ENCODE results near the gene MIGA2.

MIGA2 gene

GRCh38 chr9:129098328-129098727 is 61.9 kb downstream of the MIGA2 start:
- no peaks in the 10 kb centered on the region for H3K27me3 ChIP-seq (ENCODE audit: control insufficient read depth, insufficient read depth, low read length)
- peaks cover 10% of the 10 kb centered on the region for H3K4me1 ChIP-seq
- H3K27ac ChIP-seq = no peak overlapping the region
- no peak overlapping the region for H3K9ac ChIP-seq
- no peaks in the 10 kb centered on the region for H3K9me3 ChIP-seq (ENCODE audit: control insufficient read depth, low read length)
- H3K4me2 ChIP-seq (ENCODE audit: low read length) = no peak overlapping the region
- no peak overlapping the region for H3K4me3 ChIP-seq (ENCODE audit: low read depth, low read length)
- no peak overlapping the region for H2AFZ ChIP-seq
- H3K79me2 ChIP-seq = no peaks in the 10 kb centered on the region
- no peaks in the 10 kb centered on the region for H3K36me3 ChIP-seq (ENCODE audit: control insufficient read depth, insufficient read depth, low read length)
- TF ChIP-seq, protein P1, sequence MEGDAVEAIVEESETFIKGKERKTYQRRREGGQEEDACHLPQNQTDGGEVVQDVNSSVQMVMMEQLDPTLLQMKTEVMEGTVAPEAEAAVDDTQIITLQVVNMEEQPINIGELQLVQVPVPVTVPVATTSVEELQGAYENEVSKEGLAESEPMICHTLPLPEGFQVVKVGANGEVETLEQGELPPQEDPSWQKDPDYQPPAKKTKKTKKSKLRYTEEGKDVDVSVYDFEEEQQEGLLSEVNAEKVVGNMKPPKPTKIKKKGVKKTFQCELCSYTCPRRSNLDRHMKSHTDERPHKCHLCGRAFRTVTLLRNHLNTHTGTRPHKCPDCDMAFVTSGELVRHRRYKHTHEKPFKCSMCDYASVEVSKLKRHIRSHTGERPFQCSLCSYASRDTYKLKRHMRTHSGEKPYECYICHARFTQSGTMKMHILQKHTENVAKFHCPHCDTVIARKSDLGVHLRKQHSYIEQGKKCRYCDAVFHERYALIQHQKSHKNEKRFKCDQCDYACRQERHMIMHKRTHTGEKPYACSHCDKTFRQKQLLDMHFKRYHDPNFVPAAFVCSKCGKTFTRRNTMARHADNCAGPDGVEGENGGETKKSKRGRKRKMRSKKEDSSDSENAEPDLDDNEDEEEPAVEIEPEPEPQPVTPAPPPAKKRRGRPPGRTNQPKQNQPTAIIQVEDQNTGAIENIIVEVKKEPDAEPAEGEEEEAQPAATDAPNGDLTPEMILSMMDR (IDR thresholded peaks at IDR 0.05) = no peak

DNA sequence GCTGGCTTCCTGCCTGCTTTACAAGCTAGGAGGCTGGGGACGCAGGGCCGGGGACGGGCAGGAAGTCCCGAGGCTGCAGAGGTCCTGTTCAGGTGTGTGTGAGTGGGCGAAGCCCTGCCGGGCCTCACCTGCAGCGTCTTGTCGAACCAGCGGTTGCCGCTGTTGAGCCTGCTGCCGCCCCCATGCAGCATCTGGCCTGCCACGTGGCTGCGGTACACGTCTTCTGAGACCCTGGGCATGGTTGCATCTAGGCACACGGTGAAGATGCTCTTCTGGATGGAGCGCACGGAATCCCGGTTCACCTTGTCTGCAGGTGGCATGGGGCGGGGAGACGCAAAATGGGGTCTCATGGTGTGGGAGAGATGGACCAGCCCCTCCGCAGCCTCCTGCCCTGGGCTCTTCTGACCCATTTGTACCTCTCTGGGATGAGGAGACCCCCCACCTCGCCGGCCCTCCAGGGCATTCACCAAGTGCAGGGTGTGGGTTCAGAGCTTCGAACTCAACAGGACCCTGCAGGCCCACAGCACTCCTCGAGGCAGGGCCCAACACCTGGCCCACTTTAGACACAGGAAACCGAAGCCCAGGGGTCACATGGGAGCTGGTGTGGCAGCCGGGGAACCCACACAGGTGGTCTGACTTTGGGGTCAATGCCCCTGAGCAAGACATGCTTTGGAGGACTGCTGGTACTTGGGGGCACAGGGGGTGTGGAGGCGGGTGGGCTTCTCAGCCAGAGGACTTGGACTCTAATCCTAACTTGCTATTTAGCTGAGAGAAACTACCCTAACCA is 64.2 kb downstream of the MIGA2 start:
- Histone ChIP-seq H3K27me3 (ENCODE audit: control insufficient read depth, insufficient read depth, low read length) (no peaks in the 10 kb centered on the region), H2AFZ (no peak overlapping the region), H3K4me3 (ENCODE audit: low read depth, low read length) (no peak overlapping the region), H3K4me1 (peaks cover 14% of the 10 kb centered on the region), H3K79me2 (no peaks in the 10 kb centered on the region), H3K9ac (no peak overlapping the region), H3K36me3 (ENCODE audit: control insufficient read depth, insufficient read depth, low read length) (no peaks in the 10 kb centered on the region), H3K27ac (no peak overlapping the region), H3K4me2 (ENCODE audit: low read length) (no peak overlapping the region), H3K9me3 (ENCODE audit: control insufficient read depth, low read length) (no peaks in the 10 kb centered on the region)
- TF ChIP-seq, protein P1 (IDR thresholded peaks at IDR 0.05) = no peak

DNA sequence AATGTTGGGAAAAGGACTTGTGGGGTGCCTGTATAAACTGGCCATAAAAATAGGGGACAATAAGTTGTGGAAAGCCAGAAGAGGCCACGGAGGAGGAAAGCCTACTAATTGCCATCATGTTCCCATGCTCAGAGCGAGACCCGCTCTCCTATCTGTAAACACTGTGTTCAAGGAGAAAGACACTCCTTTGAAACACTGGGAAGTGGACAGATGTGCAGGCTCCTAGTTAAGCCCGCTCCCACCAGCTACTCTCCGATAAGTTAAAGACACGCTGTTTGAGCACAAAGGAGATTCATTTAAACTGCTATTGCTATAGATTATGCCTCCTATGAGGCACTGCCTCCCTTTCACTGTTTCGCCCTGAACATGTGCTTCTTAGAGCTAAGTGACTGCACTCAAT is 64.9 kb downstream of the MIGA2 start:
- Histone ChIP-seq H3K27ac (no peak overlapping the region), H3K79me2 (no peaks in the 10 kb centered on the region), H3K9me3 (ENCODE audit: control insufficient read depth, low read length) (no peaks in the 10 kb centered on the region), H3K4me1 (peaks cover 14% of the 10 kb centered on the region), H3K36me3 (ENCODE audit: control insufficient read depth, insufficient read depth, low read length) (no peaks in the 10 kb centered on the region), H3K4me3 (ENCODE audit: low read depth, low read length) (no peak overlapping the region), H3K9ac (no peak overlapping the region), H3K27me3 (ENCODE audit: control insufficient read depth, insufficient read depth, low read length) (no peaks in the 10 kb centered on the region), H3K4me2 (ENCODE audit: low read length) (no peak overlapping the region), H2AFZ (no peak overlapping the region)
- TF ChIP-seq, protein P1 (IDR thresholded peaks at IDR 0.05) = no peak

DNA sequence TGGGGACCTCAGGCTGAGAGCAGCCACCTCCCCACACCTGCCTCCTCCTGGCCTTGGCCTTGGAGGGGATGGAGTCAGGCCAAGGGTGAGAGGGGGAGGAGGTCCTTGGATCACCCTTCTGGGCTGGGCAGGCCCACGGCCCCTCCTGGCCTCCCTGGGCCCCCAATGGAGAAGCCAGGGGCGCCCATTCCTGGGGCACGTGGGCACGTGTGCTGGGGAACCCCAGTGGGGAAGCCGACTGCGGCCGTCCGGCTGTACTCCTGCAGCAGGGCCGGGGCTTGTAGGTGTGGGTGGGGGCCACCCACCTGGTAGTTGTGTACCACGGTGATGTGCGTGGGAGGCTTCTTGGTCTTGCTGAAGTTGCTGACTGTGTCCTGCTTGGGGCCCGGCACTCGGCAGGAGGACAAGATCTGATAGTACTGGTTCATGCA is 65.7 kb downstream of the MIGA2 start:
- no peaks in the 10 kb centered on the region for H3K79me2 ChIP-seq
- TF ChIP-seq, protein P1 (IDR thresholded peaks at IDR 0.05) = no peak
- no peaks in the 10 kb centered on the region for H3K27me3 ChIP-seq (ENCODE audit: control insufficient read depth, insufficient read depth, low read length)
- no peak overlapping the region for H3K4me2 ChIP-seq (ENCODE audit: low read length)
- H3K36me3 ChIP-seq (ENCODE audit: control insufficient read depth, insufficient read depth, low read length) = no peaks in the 10 kb centered on the region
- H3K27ac ChIP-seq = peak overlapping the region; percentile 82
- peaks cover 14% of the 10 kb centered on the region for H3K4me1 ChIP-seq
- no peak overlapping the region for H3K4me3 ChIP-seq (ENCODE audit: low read depth, low read length)
- no peak overlapping the region for H2AFZ ChIP-seq
- no peak overlapping the region for H3K9ac ChIP-seq
- no peaks in the 10 kb centered on the region for H3K9me3 ChIP-seq (ENCODE audit: control insufficient read depth, low read length)
